Ovary (tissue), 9 donors: ENCODE data around the gene C12orf75. TPM values are rescaled to one million over a fixed set of nuclear protein-coding genes. Genes with fewer than 3 reads are reported as not detected.
"Not testable (repeated sequence)": the region's sequence is repeated elsewhere in the genome, so short reads cannot be mapped to it uniquely, and the experiment has no call there.

ENCODE experiments used
- DNase-seq, 5 donors: peaks; one replicate each; pipeline ENCODE4 v3.0.0-alpha.2; 2019 to 2020
- H3K27ac ChIP-seq, 2 donors: fragments of 200-600 bp; one replicate each; pipeline versions ENCODE4 v1.5.1 to v1.8.0; 2019 to 2022
- H3K27me3 ChIP-seq: fragments of 200-600 bp; one replicate; pipeline ENCODE4 v1.8.0; 2022
- H3K36me3 ChIP-seq: fragments of 200-600 bp; sonication (generic); one replicate; pipeline ENCODE4 v1.5.1; 2019
- H3K4me1 ChIP-seq: one replicate; pipeline ENCODE4 v1.8.1; 2013; ENCODE audit warnings: mild to moderate bottlenecking, moderate library complexity; ENCODE audit not compliant: insufficient read depth
- H3K4me3 ChIP-seq: fragments of 200-600 bp; sonication (generic); one replicate; pipeline ENCODE4 v1.5.1; 2017
- H3K9me3 ChIP-seq, 2 donors: fragments of 200-600 bp in 1 of 2; sonication (generic) in 1 of 2; one replicate each; pipeline versions ENCODE4 v1.5.1 to v1.8.1; 2013 to 2019; ENCODE audit warnings: mild to moderate bottlenecking in 1 of 2, moderate library complexity in 1 of 2
- EP300 ChIP-seq: sonication (generic); formaldehyde crosslinking; IDR thresholded peaks from one replicate; pipeline ENCODE4 v1.6.1; 2017; ENCODE audit warnings: antibody characterized with exemption
- POLR2A ChIP-seq: fragments of 450-650 bp; IDR thresholded peaks from one replicate; pipeline ENCODE4 v1.6.1; 2017; ENCODE audit warnings: antibody characterized with exemption, mild to moderate bottlenecking, moderate library complexity
- WGBS, 3 donors: extraction: QIAGEN DNeasy Blood & Tissue Kit in 1 of 3; methylation state at CpG; one replicate each; pipeline versions ENCODE4 v1.1.5 to v1.1.7; 2013 to 2017; 5-methylcytosine and 5-hydroxymethylcytosine counted together
- intact Hi-C, 4 donors: fragments of 100-400 bp; cut with DNase I; formaldehyde crosslinking; loops; one replicate each; pipeline versions ENCODE4 v1.11.0 to v1.15.1; 2022 to 2023
- polyA plus RNA-seq, 2 donors: library from polyadenylated mRNA; stranded (reverse); fragments of 200-250 nt in 1 of 2; fragments of 350-450 nt in 1 of 2; fragmentation: Illumina TruSeq in 1 of 2; extraction: RNeasy Lipid Tissue Mini Kit (QIAGEN cat#74804) in 1 of 2; gene quantifications; one replicate each; pipeline ENCODE4 v1.2.3, GENCODE V29; 2013 to 2014
- total RNA-seq, 7 donors: library from RNA; depleted of rRNA in 2 of 7; stranded (reverse); fragments of >200 nt in 2 of 7; fragmentation: NEBNext Ultra II Directional in 3 of 7; extraction: Animal tissue kit (Norgen Biotek cat#: 25700) in 3 of 7; gene quantifications; one replicate each; pipeline versions ENCODE4 v1.1.0 to v1.2.4, GENCODE V29; 2016 to 2023
- TF ChIP-seq, protein P1 (sequence below), 3 donors: fragments of 450-650 bp in 2 of 3; fragments of 200-600 bp in 1 of 3; IDR thresholded peaks; one replicate each; pipeline versions ENCODE4 v1.5.1 to v1.8.0; 2016 to 2022; ENCODE audit warnings: antibody characterized with exemption in 3 of 3, mild to moderate bottlenecking in 1 of 3
- donor health status: DM: no; HTN: no; CAD: no; lungs with moderate emphysema.
- donor health status: DM: no; HTN: no; CAD: no.
- donor health status: Bipolar disorder and iron deficiency.
- donor health status: DM: yes; HTN: yes; CAD: no.
- donor health status: DM: no; HTN: no; CAD: no.
- donor health status: DM: yes; HTN: yes; CAD: no.

The C12orf75 gene
- total and polyA plus RNA-seq, 9 donors, result 3.3 to 83.9 (median 5.6) TPM

DNA sequence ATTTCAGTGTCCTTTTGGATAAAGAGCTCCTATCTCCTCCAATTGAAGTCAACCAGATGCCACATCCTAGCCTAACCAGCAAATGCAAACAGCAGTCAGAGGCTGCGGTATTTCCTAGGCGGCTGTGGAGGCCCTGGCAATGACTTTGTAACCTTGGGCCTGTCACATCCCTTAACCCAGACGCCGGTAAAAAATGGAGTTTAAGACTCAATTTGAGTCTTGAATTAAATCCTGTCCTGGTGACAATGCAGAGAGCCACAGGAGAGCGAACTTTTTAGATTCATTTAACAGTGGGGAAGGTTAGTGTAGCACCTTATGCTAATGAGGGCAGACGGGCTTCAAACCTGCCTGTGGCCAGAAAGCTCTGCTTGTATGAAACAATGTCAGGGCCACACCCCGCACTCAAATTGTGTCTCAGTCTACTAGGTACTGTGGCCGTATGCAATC, 1.3 kb downstream of the C12orf75 start:
- Histone ChIP-seq H3K27me3 (no peaks in the 10 kb centered on the region), H3K4me1 (peaks cover 2% of the 10 kb centered on the region), H3K36me3 (no peaks in the 10 kb centered on the region), H3K4me3 (no peak overlapping the region), H3K9me3 (no peaks in the 10 kb centered on the region), H3K27ac (no peak overlapping the region)
- 84 to 92% (median 84%) methylated on average over 8 of the region's 8 CpGs for WGBS, 3 donors
- TF ChIP-seq EP300, result no peak
- TF ChIP-seq, protein P1, sequence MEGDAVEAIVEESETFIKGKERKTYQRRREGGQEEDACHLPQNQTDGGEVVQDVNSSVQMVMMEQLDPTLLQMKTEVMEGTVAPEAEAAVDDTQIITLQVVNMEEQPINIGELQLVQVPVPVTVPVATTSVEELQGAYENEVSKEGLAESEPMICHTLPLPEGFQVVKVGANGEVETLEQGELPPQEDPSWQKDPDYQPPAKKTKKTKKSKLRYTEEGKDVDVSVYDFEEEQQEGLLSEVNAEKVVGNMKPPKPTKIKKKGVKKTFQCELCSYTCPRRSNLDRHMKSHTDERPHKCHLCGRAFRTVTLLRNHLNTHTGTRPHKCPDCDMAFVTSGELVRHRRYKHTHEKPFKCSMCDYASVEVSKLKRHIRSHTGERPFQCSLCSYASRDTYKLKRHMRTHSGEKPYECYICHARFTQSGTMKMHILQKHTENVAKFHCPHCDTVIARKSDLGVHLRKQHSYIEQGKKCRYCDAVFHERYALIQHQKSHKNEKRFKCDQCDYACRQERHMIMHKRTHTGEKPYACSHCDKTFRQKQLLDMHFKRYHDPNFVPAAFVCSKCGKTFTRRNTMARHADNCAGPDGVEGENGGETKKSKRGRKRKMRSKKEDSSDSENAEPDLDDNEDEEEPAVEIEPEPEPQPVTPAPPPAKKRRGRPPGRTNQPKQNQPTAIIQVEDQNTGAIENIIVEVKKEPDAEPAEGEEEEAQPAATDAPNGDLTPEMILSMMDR (IDR thresholded peaks at IDR 0.05), result no peak
- TF ChIP-seq POLR2A, result no peak
- intact Hi-C loops, result no loop called here
- DNase-seq, result no peak

- intact Hi-C loops, H3K4me1 ChIP-seq, H3K4me3 ChIP-seq, DNase-seq, H3K27me3 ChIP-seq, H3K27ac ChIP-seq, H3K9me3 ChIP-seq, H3K36me3 ChIP-seq: not testable (repeated sequence)
- WGBS, 3 donors, result 91 to 95% (median 93%) methylated on average over 6 of the region's 6 CpGs
These were observed 1.8 kb downstream of the C12orf75 start for GRCh38 chr12:105332286-105332685.

DNA sequence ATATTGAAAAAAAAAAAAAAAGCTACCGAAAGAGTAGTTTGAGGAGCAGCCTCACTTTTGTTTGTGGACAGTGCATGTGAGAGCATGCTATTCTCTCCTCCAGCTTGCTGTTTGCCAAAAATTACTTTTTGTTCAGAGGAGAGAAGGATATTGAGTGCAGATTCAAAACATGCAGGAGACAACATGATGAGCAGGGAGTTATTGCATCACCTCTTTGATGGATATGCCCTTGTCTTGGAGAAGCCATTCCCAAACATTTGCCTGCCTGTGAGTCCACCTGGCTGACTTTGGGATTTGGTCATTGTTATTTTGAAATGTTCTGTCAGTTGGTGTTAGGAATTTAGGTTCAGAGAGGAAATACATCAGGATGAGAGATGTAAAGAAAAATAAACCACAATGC, 2.4 kb downstream of the C12orf75 start:
- H3K9me3 ChIP-seq, result no peaks in the 10 kb centered on the region
- intact Hi-C loops, result no loop called here
- no peaks in the 10 kb centered on the region for H3K27me3 ChIP-seq
- no peak overlapping the region for H3K4me3 ChIP-seq
- no peak for TF ChIP-seq EP300
- TF ChIP-seq POLR2A, result no peak
- TF ChIP-seq, protein P1 (IDR thresholded peaks at IDR 0.05), result no peak
- no peak overlapping the region for H3K27ac ChIP-seq
- H3K36me3 ChIP-seq, result no peaks in the 10 kb centered on the region
- H3K4me1 ChIP-seq, result peaks cover 2% of the 10 kb centered on the region
- 67 to 82% (median 75%) methylated on average over 1 of the region's 1 CpG for WGBS, 3 donors
- DNase-seq, result no peak

- TF ChIP-seq EP300 (no peak), POLR2A (no peak)
- TF ChIP-seq, protein P1 (IDR thresholded peaks at IDR 0.05), result no peak
- Histone ChIP-seq H3K4me3 (no peak overlapping the region), H3K9me3 (no peaks in the 10 kb centered on the region), H3K27me3 (no peaks in the 10 kb centered on the region), H3K27ac (no peak overlapping the region), H3K36me3 (no peaks in the 10 kb centered on the region), H3K4me1 (peaks cover 2% of the 10 kb centered on the region)
- WGBS, 3 donors, result 50 to 53% (median 51%) methylated on average over 3 of the region's 3 CpGs
- DNase-seq, result no peak
- intact Hi-C loops, result no loop called here
These were observed 3.5 kb downstream of the C12orf75 start for GRCh38 chr12:105334001-105334400.

GRCh38 chr12:105334582-105334981, 4.1 kb downstream of the C12orf75 start:
- H3K36me3 ChIP-seq, result no peaks in the 10 kb centered on the region
- peaks cover 2% of the 10 kb centered on the region for H3K4me1 ChIP-seq
- TF ChIP-seq, protein P1 (IDR thresholded peaks at IDR 0.05), result no peak
- TF ChIP-seq EP300 (no peak), POLR2A (no peak)
- DNase-seq, result no peak
- H3K4me3 ChIP-seq, result no peak overlapping the region
- WGBS, 3 donors, result 38 to 63% (median 53%) methylated on average over 4 of the region's 4 CpGs
- intact Hi-C loops, result no loop called here
- no peaks in the 10 kb centered on the region for H3K9me3 ChIP-seq
- H3K27me3 ChIP-seq, result no peaks in the 10 kb centered on the region
- H3K27ac ChIP-seq, result no peak overlapping the region
